Smooth muscle cell (in vitro differentiated cells): ENCODE data around the gene DUSP12. TPM values are rescaled to one million over a fixed set of nuclear protein-coding genes. Genes with fewer than 3 reads are reported as not detected.

Experiments used
- DNase-seq: peaks from one replicate; lab custom pipeline; 2025; ENCODE audit not compliant: unreplicated experiment; lab: John Stamatoyannopoulos, UW
- H2AFZ ChIP-seq: fragments of 200-600 bp; sonication (generic); 2 replicates; pipeline ENCODE4 v1.6.0; 2016; ENCODE audit warnings: antibody characterized with exemption, low read depth, mild to moderate bottlenecking
- H3F3A ChIP-seq: fragments of 200-600 bp; sonication (generic); 2 replicates; pipeline ENCODE4 v1.6.0; 2017; ENCODE audit warnings: antibody characterized with exemption, low read depth
- H3K27ac ChIP-seq: fragments of 200-600 bp; sonication (generic); 2 replicates; pipeline ENCODE4 v1.5.1; 2016; ENCODE audit warnings: low read depth, mild to moderate bottlenecking
- H3K27me3 ChIP-seq: fragments of 200-600 bp; sonication (generic); 2 replicates; pipeline ENCODE4 v1.6.1; 2016; ENCODE audit warnings: low read depth, mild to moderate bottlenecking
- H3K36me3 ChIP-seq: fragments of 200-600 bp; sonication (generic); 2 replicates; pipeline ENCODE4 v1.5.1; 2016; ENCODE audit warnings: low read depth
- H3K4me1 ChIP-seq: fragments of 200-600 bp; sonication (generic); 2 replicates; pipeline ENCODE4 v1.5.1; 2016; ENCODE audit warnings: low read depth
- H3K4me2 ChIP-seq: fragments of 200-600 bp; sonication (generic); 2 replicates; pipeline ENCODE4 v1.6.0; 2016; ENCODE audit warnings: mild to moderate bottlenecking
- H3K4me3 ChIP-seq: fragments of 200-600 bp; sonication (generic); 2 replicates; pipeline ENCODE4 v1.5.1; 2016; ENCODE audit warnings: mild to moderate bottlenecking
- H3K79me2 ChIP-seq: fragments of 200-600 bp; sonication (generic); 2 replicates; pipeline ENCODE4 v1.6.0; 2016; ENCODE audit warnings: low read depth, mild to moderate bottlenecking
- H3K9ac ChIP-seq: fragments of 200-600 bp; sonication (generic); 2 replicates; pipeline ENCODE4 v1.6.0; 2016; ENCODE audit warnings: low read depth
- H3K9me3 ChIP-seq: fragments of 200-600 bp; sonication (generic); replicated peaks from 2 replicates; pipeline ENCODE4 v1.5.1; 2016; ENCODE audit warnings: low read depth
- H4K20me1 ChIP-seq: fragments of 200-600 bp; sonication (generic); 2 replicates; pipeline ENCODE4 v1.6.0; 2016; ENCODE audit warnings: low read depth
- CTCF ChIP-seq: fragments of 200-600 bp; sonication (generic); IDR thresholded peaks from 2 replicates; pipeline ENCODE4 v1.5.1; 2017; ENCODE audit warnings: borderline replicate concordance, mild to moderate bottlenecking, antibody characterized with exemption; ENCODE audit not compliant: insufficient read depth, poor library complexity, severe bottlenecking
- WGBS: methylation state at CpG from one replicate; pipeline ENCODE4 v1.1.7; 2016; ENCODE audit warnings: low lambda C conversion rate; 5-methylcytosine and 5-hydroxymethylcytosine counted together
- polyA plus RNA-seq: library from polyadenylated mRNA; unstranded; fragments of >200 nt; fragmentation: Nextera tagmentation; extraction: Ambion mirVana; gene quantifications from 2 replicates; pipeline ENCODE4 v1.2.1, GENCODE V29; 2016
- total RNA-seq: library from RNA; depleted of rRNA; stranded (reverse); fragments of >200 nt; gene quantifications from 2 replicates; pipeline ENCODE4 v1.2.3, GENCODE V29; 2014

The DUSP12 gene
- total and polyA plus RNA-seq, 2 experiments from 2014 or later: 41.8 to 45.7 TPM

DNA sequence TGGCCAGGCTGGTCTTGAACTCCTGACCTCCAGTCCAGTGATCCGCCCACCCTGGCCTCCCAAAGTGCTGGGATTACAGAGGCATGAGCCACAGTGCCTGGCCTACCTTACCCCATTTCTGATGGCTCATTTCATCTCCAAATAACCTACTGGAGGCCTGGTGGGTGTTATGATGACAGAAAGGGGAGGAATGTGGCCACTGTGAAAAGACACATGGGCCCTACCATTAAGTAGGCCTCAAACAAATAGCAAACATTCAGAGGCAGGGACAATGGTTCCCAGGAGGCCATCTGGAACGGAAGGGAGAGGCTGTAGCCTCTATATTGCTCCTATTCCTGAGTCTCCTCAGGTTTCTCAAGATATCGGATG is 43.5 kb upstream of the DUSP12 start:
- no peaks in the 10 kb centered on the region for H4K20me1 ChIP-seq
- H3K27me3 ChIP-seq: no peaks in the 10 kb centered on the region
- H3K27ac ChIP-seq: peak overlapping the region; percentile 97
- H3K4me3 ChIP-seq: no peak overlapping the region
- H3K36me3 ChIP-seq: no peaks in the 10 kb centered on the region
- no peaks in the 10 kb centered on the region for H3K4me1 ChIP-seq
- H3K79me2 ChIP-seq: no peaks in the 10 kb centered on the region
- no peak overlapping the region for H3K4me2 ChIP-seq
- no peaks in the 10 kb centered on the region for H3F3A ChIP-seq
- H2AFZ ChIP-seq: no peak overlapping the region
- no peak for DNase-seq
- H3K9me3 ChIP-seq: no peaks in the 10 kb centered on the region
- peak overlapping the region; percentile 78 for H3K9ac ChIP-seq
- WGBS: 38% methylated on average over 3 of the region's 3 CpGs
- no peak for TF ChIP-seq CTCF

DNA sequence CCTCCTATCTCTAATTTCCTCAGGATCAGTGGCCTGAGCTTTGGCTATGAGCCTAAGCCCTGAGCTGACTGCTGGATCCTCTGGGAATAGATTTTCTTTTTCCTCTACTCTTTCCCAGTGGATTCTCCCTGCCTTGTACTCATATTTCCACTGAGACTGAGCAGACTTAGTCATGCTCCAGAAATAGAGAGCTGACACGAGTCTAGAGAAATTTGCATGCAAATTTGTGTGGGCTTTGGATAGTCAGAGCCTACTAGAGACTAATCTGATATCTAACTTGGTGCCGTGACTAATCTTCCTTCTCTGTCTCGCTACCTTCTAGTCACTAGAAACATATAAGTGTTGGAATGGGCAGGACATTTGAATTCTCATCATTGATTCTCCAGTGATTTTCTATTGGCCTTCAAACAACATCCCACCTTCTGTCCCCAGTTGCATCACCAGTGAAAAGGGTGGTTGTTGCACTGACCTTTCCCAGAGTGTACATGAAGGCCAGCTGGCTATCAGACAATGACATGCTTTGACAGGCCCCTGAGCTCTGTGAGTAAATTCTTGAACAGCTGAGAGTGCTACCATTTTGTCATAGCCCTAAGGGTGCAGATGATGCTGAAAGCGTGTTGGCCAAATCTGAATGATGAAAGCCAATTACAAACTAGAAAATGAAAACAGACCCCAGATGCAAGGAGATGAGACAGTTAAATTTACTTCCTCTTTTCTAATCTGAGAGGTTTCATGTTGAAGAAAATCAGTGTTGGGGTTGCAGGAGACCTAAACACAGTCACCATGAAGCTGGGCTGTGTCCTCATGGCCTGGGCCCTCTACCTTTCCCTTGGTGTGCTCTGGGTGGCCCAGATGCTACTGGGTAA is 42.9 kb upstream of the DUSP12 start, which contains the start of gene FCRLA:
FCRLA (plus strand) TSS at position 748 of the 866 bp plus-strand sequence; CDS start at position 784, 36 bp downstream.
- H3K4me2 ChIP-seq: peak within 1 kb of the TSS; percentile 47
- 27% methylated on average over 4 of the region's 4 CpGs for WGBS
- H3K4me3 ChIP-seq: no peak within 1 kb of the TSS
- H3F3A ChIP-seq: no peaks in the 10 kb centered on the region
- H3K9ac ChIP-seq: peak within 1 kb of the TSS; percentile 78
- no peak for DNase-seq
- peak within 1 kb of the TSS; percentile 97 for H3K27ac ChIP-seq
- no peaks in the 10 kb centered on the region for H3K36me3 ChIP-seq
- no peaks in the 10 kb centered on the region for H3K4me1 ChIP-seq
- H3K79me2 ChIP-seq: no peaks in the 10 kb centered on the region
- H3K27me3 ChIP-seq: no peaks in the 10 kb centered on the region
- no peak within 1 kb of the TSS for H2AFZ ChIP-seq
- no peaks in the 10 kb centered on the region for H3K9me3 ChIP-seq
- H4K20me1 ChIP-seq: no peaks in the 10 kb centered on the region
- no peak for TF ChIP-seq CTCF

GRCh38 chr1:161707503-161707902 is 42.1 kb upstream of the DUSP12 start:
- H3K9me3 ChIP-seq: no peaks in the 10 kb centered on the region
- H3K79me2 ChIP-seq: no peaks in the 10 kb centered on the region
- no peaks in the 10 kb centered on the region for H4K20me1 ChIP-seq
- H3K36me3 ChIP-seq: no peaks in the 10 kb centered on the region
- no peak for DNase-seq
- TF ChIP-seq CTCF: no peak
- H3K4me2 ChIP-seq: no peak overlapping the region
- no peaks in the 10 kb centered on the region for H3K27me3 ChIP-seq
- no peaks in the 10 kb centered on the region for H3F3A ChIP-seq
- no peak overlapping the region for H3K4me3 ChIP-seq
- 98% methylated on average over 2 of the region's 2 CpGs for WGBS
- H2AFZ ChIP-seq: no peak overlapping the region
- no peaks in the 10 kb centered on the region for H3K4me1 ChIP-seq
- peak overlapping the region; percentile 97 for H3K27ac ChIP-seq
- H3K9ac ChIP-seq: no peak overlapping the region
